ENCODE data around the gene HEATR9. TPM values are rescaled to one million over a fixed set of nuclear protein-coding genes. Genes with fewer than 3 reads are reported as not detected.

Gene HEATR9
- total and polyA plus RNA-seq, 7 donors: not detected

GRCh38 chr17:35867574-35867973 is 1.1 kb downstream of the HEATR9 start:
- intact Hi-C loops (cut with DNase I): no loop called here
- ATAC-seq: no peak
- H3K4me1 ChIP-seq: no peaks in the 10 kb centered on the region
- no peaks in the 10 kb centered on the region for H3K9me3 ChIP-seq
- H3K27me3 ChIP-seq (ENCODE audit: insufficient read depth in 3 of 3, low read length in 2 of 3): no peaks in the 10 kb centered on the region
- no peak for DNase-seq
- H3K27ac ChIP-seq: no peak overlapping the region
- 94 to 96% (median 95%) methylated on average over 3 of the region's 3 CpGs for WGBS, 3 donors
- peaks cover 0 to 5% of the 10 kb centered on the region in 2 donors for H3K36me3 ChIP-seq (ENCODE audit: insufficient read depth in 1 of 2, low read depth in 1 of 2)
- H3K4me3 ChIP-seq: no peak overlapping the region
- TF ChIP-seq CTCF (IDR thresholded peaks at IDR 0.05): no peak

GRCh38 chr17:35866341-35866950 is 2.2 kb downstream of the HEATR9 start:
- Histone ChIP-seq H3K27ac (no peak overlapping the region), H3K4me1 (no peaks in the 10 kb centered on the region), H3K4me3 (no peak overlapping the region), H3K9me3 (no peaks in the 10 kb centered on the region), H3K27me3 (ENCODE audit: insufficient read depth in 3 of 3, low read length in 2 of 3) (no peaks in the 10 kb centered on the region), H3K36me3 (ENCODE audit: insufficient read depth in 1 of 2, low read depth in 1 of 2) (peaks cover 0 to 5% of the 10 kb centered on the region in 2 donors)
- no peak for TF ChIP-seq CTCF (IDR thresholded peaks at IDR 0.05)
- intact Hi-C loops (cut with DNase I): no loop called here
- DNase-seq: no peak
- ATAC-seq: no peak
- 91 to 100% (median 97%) methylated on average over 1 of the region's 1 CpG for WGBS, 3 donors

GRCh38 chr17:35865412-35866340 is 3.0 kb downstream of the HEATR9 start:
- WGBS, 3 donors: 80 to 83% (median 80%) methylated on average over 3 of the region's 3 CpGs
- Histone ChIP-seq H3K9me3 (no peaks in the 10 kb centered on the region), H3K27me3 (ENCODE audit: insufficient read depth in 3 of 3, low read length in 2 of 3) (no peaks in the 10 kb centered on the region), H3K36me3 (ENCODE audit: insufficient read depth in 1 of 2, low read depth in 1 of 2) (peaks cover 0 to 5% of the 10 kb centered on the region in 2 donors), H3K4me3 (no peak overlapping the region), H3K27ac (no peak overlapping the region), H3K4me1 (no peaks in the 10 kb centered on the region)
- intact Hi-C loops (cut with DNase I): no loop called here
- DNase-seq: no peak
- no peak for ATAC-seq
- TF ChIP-seq CTCF (IDR thresholded peaks at IDR 0.05): no peak

DNA sequence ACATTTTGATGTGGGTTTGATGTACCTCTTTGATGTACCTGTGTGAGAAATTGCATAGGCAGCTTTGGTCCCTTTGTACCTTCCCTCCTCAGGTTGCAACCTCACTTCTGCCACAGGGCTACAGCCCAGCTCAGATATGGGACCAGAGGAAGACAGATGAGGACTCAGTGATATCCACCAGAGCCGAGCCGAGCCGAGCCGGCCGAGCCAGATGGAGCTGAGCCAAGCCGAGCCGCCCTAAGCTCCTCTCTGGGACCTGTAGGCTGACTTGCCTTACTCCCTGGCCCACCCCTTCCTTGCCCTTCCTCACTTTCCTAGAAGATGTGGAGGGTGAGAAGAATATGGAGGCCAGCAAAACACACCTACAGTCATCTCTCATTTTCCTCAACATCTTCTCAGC is 3.8 kb downstream of the HEATR9 start:
- H3K4me3 ChIP-seq: no peak overlapping the region
- ATAC-seq (no peak), DNase-seq (no peak)
- H3K4me1 ChIP-seq: no peaks in the 10 kb centered on the region
- no peak overlapping the region for H3K27ac ChIP-seq
- peaks cover 0 to 5% of the 10 kb centered on the region in 2 donors for H3K36me3 ChIP-seq (ENCODE audit: insufficient read depth in 1 of 2, low read depth in 1 of 2)
- no peaks in the 10 kb centered on the region for H3K27me3 ChIP-seq (ENCODE audit: insufficient read depth in 3 of 3, low read length in 2 of 3)
- no peak for TF ChIP-seq CTCF (IDR thresholded peaks at IDR 0.05)
- 64 to 67% (median 65%) methylated on average over 7 of the region's 7 CpGs for WGBS, 3 donors
- H3K9me3 ChIP-seq: no peaks in the 10 kb centered on the region
- intact Hi-C loops (cut with DNase I): no loop called here

All from psoas muscle (tissue), 8 donors.